Prostate gland (tissue), 2 donors: ENCODE measurements around the gene KIFBP.

Experiments
- POLR2A ChIP-seq: fragments of 450-650 bp; IDR thresholded peaks from one replicate; pipeline ENCODE4 v1.6.1; 2016; ENCODE audit warnings: antibody characterized with exemption, mild to moderate bottlenecking
- TF ChIP-seq, protein P1 (sequence below), 4 experiments: fragments of 200-600 bp in 2 of 4; fragments of 450-650 bp in 2 of 4; sonication (generic) in 2 of 4; IDR thresholded peaks; 1 replicate in 3 of 4; 2 replicates in 1 of 4; pipeline ENCODE4 v1.5.1; 2016 to 2019; ENCODE audit warnings: antibody characterized with exemption in 4 of 4, mild to moderate bottlenecking in 2 of 4, moderate library complexity in 2 of 4

DNA sequence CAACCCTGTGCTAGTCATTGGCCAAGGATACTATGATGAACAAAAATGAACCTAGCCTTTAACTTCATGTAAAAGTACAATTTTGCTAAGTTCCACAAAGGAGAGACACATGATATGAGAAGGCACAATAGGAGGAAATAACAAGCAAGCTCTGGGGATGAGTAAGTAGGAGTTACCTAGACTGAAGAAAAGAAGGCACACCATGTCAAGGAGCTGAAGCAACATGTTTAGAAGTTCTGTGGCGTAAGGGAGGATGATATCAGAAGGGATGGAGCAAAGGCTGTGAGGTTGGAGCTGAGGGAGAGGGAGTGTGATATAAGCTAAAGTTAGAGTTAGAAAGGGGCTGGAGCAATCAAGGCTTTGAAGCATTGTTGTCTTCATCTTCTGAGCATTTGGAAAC lies 25.6 kb downstream of the KIFBP start:
- TF ChIP-seq, protein P1, sequence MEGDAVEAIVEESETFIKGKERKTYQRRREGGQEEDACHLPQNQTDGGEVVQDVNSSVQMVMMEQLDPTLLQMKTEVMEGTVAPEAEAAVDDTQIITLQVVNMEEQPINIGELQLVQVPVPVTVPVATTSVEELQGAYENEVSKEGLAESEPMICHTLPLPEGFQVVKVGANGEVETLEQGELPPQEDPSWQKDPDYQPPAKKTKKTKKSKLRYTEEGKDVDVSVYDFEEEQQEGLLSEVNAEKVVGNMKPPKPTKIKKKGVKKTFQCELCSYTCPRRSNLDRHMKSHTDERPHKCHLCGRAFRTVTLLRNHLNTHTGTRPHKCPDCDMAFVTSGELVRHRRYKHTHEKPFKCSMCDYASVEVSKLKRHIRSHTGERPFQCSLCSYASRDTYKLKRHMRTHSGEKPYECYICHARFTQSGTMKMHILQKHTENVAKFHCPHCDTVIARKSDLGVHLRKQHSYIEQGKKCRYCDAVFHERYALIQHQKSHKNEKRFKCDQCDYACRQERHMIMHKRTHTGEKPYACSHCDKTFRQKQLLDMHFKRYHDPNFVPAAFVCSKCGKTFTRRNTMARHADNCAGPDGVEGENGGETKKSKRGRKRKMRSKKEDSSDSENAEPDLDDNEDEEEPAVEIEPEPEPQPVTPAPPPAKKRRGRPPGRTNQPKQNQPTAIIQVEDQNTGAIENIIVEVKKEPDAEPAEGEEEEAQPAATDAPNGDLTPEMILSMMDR (IDR thresholded peaks at IDR 0.05): no peak
- TF ChIP-seq POLR2A: no peak
